GM21619 (cell line): ENCODE results near the gene ATAT1.

Experiments
- ATAC-seq: cut with Tn5 transposase; IDR thresholded peaks from one replicate; pipeline ENCODE4 v1.9.1; 2021; ENCODE audit not compliant: unreplicated experiment

Gene ATAT1

DNA sequence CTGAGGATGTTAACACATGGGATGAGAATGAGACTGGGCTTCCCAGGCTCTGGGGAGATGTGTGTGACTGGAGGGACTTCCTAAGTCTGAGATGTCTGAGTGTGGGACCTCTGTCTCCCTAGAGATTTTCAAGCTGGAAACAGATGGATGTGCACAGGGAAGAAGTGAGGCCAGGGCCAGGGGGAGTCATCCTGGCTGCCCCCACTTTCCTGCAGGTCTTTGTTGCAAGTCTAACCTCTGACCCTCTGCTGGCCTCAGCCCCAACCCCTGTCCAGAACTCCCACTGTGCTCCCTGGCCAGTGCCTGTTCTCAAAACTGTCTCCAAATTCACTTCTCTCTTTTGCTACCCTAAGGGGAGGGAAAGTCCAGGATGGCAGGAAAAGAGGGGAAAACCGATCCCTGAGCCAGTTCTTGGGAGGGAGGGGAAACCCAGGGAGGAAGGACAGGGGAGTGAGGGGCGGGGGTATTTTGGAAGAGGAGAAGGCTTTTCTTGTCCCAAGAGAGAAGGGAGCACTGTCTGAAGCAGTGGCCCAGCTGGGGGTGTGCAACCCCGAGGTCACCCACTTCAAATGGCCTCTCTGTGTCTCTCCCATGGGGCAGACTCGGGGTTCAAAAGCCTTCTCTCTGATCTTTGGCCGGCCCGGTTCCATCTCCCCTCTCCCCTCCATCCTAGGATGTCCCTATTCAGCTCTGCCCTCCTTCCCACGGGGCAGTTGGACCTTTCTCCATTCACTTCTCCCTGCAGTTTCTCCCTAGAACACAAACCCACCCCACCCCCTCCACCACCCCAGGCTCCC is 56.7 kb downstream of the ATAT1 start:
- no peak for ATAC-seq

GRCh38 chr6:30683980-30684338 is 57.3 kb downstream of the ATAT1 start:
- ATAC-seq: no peak

DNA sequence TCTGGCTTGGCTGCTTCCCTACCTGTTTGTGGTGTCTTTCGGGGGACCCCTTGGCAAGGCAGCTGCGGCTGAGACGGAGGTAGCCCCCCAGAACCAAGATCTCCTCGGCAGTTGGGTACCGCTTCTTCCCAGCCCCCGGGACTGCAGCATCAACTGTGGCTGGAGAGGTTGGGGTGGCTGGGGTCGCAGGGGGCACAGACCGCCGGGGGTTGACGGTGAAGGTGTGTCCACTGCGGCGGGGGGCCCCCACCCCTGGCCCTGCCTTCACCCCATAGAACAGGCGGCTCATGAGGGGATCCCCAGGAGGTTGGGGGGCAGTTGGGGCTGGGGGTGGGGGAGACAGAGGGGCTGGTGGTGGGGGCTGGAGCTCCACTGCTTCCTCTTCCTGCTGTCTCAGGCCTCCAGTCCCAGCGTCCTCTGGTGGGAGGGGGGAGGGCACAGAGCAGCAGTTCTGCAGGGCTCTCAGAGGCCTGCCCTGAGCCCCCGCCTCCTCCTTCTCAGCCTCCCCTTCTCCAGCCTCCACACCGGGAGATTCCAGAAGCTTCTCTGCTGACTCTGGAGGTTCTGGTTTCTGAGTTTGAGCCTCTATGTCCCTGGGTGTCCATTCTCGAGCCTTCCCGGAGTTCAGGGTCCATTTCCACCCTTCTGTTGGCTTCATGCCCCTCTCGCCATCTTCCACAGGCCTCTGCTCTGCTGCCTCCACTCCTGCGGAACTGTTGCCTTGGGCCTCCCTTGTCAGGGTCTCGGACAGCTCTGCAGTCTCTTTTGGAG is 57.9 kb downstream of the ATAT1 start:
- ATAC-seq: no peak

DNA sequence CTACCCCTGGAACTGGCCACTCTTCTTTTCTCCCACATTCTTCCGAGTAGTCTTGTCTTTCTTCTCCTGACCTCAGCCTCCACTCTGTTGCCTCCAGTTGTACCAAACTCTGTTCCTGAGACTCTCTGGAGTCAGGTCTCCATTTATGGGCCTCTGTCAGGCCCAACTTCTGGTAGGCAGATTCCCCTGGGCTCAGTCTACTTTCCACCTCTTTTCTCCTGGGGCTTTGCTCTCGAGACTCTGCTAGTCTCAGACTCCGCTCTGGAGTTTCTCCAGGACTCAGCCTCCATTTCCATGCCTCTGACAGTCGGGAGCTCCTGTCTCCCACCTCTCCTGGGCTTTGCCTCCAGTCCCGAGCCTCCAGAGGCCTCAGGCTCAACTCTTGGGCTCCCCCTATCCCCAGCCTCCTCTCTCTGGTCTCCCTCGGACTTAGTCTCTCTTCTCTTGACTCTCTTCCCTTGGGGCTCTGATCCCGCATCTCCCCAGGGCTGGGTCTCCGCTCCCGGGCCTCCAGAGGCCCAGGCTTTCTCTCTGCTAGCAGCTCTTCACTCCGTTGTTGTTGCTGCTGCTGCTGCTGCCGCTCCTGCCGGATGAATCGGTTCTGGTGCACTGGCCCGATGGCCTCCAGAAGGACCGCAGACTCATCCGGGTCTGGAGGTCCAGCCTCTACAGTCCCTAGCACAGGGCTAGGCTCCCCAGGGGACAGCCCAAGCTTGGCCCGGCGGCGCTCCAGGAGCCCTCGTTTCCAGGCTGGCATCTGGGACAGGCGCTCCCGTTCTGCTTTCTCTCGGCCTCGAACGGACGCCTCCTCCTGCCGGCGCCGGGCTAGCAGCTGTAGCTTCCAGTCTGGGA is 58.7 kb downstream of the ATAT1 start:
- ATAC-seq: no peak

DNA sequence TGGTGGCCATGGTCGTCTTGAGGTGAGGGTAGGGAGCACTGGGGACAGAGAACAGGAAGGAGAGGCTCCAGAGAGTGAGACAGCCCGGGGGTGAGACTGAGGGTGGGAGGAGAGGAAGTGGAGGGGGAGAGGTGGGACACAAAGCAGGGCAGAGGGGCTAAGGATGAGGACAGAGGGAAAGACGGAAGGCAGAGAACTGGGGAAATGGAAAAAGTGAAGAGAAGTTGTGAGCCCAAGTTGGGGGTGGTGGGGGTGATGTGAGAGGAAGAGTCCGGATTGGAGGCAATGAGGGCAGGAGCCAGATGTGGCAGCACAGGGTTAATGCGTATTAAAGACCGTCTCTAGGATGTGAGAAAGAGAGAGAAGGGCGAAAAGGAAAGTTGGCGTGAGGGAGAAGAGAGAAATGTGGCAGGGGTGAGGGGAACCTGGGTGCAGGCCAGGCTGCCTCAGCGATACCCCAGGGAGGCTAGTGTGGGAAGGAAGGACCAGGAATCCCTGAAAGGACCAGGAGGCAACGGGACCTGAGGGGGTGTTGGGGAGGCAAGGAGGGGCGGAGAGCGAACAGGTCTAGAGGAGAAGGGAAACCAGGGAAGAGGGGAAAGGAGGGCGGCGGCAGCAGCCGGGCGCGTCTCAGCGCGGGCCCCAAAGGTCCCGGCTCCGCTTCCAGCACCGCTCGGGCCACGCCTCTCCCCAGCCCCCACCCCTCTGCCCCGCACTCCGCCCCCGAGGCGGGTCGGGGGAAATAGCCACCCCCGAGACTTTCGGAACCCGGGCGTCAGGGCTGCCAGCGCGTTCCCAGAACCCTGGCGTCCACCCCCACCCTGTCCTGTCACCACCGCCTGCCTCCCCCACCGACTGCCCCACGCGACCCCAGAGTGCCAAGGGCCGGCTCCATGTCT is 59.6 kb downstream of the ATAT1 start, which contains the start of gene PPP1R18:
Gene PPP1R18 (minus strand): TSS at position 637 of the 899 bp plus-strand sequence. CDS start 627 bp downstream, at position 10.
- no peak for ATAC-seq

DNA sequence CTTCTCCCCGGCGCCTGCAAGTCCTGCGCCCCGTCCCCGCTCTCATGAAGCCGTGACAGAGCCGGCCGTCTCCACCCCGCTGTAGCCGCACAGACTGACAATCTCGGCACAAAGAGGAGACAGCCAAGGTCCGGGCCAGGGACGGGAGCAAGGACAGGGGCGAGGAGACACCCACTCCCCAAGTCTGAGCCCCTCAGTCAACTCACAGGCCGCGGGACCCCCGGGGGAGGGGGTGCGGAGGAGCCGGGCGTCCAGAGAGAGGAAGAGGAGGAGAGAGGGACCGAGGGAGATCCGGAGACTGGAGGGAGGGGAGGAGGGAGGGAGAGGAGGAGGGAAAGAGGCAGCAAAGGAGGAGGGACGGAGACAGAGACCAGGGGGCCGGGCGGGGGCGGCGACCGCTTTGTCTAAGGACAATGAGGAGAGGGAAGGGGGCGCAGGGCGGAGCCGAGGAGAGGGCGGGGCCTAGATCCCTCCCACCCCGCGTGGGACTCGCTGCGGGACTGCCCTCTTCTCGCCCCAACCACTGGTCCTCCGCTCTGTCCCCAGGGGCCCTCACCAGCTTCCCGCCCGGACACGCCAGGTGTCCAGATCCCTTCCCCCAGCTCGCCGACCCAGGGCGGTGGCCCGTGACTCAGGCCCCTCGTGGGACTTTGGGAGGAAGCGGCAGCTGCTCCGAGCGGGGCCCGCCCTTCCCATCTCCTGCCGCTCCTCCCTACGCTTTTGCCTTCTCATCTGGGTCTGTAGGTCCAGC is 60.4 kb downstream of the ATAT1 start:
- peak; percentile 43 for ATAC-seq

GRCh38 chr6:30687659-30688431 is 61.2 kb downstream of the ATAT1 start:
- ATAC-seq: no peak

DNA sequence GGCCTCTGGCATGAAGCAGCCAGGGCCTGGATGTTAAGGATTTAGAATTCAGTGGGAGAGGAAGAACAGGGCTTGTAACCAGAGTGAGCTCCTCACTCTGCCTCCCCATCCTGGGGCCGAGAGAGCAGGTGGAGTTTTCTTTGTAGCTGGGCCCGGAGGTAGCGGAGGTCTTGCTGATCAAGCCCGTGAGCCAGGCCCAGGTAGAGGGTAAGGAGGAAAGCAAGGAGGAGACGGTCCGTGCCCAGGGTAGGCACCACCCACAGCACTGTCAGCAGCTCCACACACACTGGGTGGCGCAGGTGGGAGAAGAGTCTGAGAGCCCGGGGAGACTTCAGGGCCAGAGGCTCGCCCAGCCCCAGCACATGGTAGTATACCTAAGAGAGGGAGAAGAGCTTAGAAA is 61.9 kb downstream of the ATAT1 start:
- ATAC-seq: no peak

- ATAC-seq: no peak
Observed at GRCh38 chr6:30689022-30689865, 62.6 kb downstream of the ATAT1 start.

- no peak for ATAC-seq
Observed at GRCh38 chr6:30689985-30690384, 63.3 kb downstream of the ATAT1 start.

DNA sequence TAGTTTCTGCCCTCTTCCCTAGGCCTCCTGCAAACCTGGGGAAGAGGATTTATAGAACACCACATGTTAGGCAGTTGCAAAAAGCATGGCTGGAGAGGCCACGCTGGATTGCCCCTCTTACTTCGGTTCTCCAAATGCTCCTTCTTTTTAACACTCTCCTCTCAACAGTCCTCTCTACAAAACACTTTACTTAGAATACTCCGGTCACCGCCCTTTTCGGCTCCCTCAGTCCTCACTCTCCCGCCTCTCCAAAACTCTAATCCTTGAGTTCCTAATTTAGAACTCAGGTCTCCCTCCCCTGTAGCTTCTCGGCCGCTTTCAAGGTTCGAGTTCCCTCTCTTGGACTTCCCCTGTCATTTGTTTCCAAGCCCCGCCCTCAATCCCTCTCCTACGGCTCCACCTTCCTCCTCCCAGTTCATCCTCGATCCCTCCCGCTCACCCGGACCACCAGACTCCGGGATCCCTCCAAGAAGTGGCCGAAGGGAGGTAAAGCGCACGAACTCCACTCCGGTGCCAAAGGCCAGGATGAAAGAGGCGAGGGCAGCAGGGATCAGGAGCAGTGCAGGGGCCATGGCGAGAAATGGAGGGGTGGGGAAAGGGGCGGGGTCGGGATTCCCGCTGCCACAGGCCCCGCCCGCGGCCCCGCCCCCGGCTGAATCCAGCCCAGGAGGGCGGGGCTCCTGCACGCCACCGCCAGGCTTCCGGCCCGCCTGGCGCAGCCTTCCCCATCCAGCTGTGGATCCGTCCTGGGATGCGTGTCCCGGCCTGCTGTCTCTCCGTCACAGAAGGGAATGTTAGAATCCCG is 63.9 kb downstream of the ATAT1 start, which contains the start of gene NRM:
Gene NRM (minus strand): TSS at position 582 of the 805 bp plus-strand sequence. CDS start 10 bp downstream, at position 572.
- ATAC-seq: peak; percentile 21

- no peak for ATAC-seq
Observed at GRCh38 chr6:30691208-30691847, 64.7 kb downstream of the ATAT1 start.
